ENCODE results near the gene TMEM139.

The TMEM139 gene

DNA sequence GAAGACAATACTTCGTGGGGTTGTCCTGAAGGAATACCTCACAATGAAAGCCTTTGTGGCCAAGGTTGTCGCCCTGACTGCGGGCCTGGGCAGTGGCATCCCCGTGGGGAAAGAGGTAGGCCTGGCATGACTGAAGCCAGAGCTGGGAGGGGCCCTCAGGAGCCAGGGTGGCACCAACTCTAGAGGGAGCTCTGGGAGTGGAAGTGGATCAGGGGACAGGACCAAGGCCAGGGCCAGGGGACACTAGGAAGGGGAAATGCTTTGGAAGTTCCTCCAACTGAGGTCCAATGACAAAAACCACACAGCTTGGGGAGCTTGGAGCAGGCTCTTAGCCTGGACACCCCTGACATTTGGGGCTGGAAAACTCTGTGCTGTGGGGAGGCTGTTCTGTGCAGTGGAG lies 37.0 kb downstream of the TMEM139 start:
- no peak for DNase-seq (ENCODE audit: low read depth in 1 of 2, low spot score in 1 of 2)

DNA sequence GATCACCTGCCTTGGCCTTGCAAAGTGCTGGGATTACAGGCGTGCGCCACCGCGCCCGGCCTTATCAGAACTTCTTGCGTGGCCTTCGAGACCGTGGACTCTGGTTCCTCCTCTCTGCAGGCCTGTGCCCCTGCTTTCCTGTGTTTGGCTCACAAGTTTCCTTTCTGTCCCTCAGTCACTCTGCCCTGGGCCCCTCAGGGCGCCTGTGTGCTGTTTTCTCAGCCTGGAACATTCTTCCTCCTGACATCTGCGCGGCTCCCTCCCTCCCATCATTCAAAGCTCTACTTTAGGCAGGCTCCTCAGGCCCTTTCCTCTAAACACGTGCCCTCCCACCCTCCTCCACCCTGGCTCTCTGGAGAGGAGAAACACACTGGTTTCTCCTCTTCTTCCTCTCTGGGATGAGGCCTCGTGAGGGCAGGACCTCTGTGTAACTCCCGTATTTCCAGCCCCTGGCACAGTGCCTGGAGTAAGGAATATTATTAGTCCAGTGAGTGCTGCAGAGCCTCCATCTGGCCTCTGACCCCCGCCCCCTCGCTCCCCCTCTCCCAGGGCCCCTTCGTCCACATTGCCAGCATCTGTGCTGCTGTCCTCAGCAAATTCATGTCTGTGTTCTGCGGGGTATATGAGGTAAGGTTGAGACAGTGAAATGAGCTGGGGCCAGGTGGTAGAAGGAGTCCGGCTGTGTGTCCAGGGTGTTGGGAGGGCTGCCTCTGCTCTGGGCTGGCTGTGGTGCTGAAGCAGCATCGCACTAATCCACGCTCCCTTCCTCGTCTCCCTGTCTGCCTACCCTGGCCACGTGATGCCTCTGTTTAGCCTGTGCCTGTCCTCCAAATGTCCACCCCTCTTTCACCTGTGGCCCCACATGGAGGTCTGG lies 38.2 kb downstream of the TMEM139 start:
- no peak for DNase-seq (ENCODE audit: low read depth in 1 of 2, low spot score in 1 of 2)

DNA sequence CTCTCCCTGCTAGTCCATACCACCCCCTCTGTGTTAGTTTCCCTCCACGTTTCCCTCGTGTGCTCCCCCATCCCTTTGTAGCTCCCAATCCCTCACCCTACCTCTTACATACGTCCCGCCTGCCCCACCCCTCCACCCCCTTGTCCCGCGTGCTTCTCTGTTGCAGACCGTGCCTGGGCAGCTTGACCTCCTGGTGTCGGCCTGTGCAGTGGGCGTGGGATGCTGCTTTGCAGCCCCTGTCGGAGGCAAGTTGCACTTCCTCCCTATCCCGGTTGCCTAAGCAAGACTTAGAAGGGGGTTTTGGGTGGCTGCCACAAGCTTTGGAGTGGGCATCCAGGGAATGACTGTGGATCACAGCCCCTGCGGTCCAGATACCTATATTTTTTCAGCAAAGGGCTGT lies 38.9 kb downstream of the TMEM139 start:
- DNase-seq (ENCODE audit: low read depth in 1 of 2, low spot score in 1 of 2) = no peak

DNA sequence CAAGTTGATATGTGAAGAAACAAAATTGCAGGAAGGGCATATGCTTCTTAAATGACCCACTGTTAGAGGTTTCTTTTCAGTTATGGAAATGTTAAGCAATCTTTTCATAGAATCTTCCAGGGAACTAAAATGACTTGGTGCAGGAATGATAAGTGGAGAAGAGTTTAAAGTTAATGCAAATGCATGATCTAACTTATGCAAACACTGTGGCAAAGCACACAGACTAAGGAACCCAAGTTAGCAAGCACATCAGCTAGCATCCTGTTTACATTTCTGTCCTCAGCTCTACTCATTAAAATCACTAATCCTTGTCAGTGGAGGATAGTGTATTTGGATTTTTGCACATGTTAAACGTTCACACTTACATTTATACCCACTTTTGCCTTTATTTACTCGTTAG lies 40.5 kb downstream of the TMEM139 start:
- DNase-seq (ENCODE audit: low read depth in 1 of 2, low spot score in 1 of 2) = no peak

DNA sequence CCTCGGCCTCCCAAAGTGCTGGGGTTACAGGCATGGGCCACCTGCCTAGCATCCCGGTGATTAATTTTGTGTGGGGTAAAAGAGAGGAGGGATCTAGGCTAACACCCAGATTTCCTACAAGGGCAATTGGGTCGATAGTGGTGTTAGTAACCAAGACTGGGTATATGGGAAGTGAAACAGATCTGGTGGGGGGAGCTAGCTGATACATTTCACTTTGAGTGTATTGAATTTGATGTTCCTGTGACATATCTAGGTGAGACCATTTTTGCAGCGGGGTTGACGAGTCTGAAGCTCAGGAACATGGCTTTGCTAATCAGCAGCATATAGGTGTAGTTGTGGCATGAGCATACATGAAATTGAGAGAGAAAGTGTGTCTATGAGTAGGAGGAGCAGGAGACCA lies 43.1 kb downstream of the TMEM139 start:
- DNase-seq (ENCODE audit: low read depth in 1 of 2, low spot score in 1 of 2) = no peak

DNA sequence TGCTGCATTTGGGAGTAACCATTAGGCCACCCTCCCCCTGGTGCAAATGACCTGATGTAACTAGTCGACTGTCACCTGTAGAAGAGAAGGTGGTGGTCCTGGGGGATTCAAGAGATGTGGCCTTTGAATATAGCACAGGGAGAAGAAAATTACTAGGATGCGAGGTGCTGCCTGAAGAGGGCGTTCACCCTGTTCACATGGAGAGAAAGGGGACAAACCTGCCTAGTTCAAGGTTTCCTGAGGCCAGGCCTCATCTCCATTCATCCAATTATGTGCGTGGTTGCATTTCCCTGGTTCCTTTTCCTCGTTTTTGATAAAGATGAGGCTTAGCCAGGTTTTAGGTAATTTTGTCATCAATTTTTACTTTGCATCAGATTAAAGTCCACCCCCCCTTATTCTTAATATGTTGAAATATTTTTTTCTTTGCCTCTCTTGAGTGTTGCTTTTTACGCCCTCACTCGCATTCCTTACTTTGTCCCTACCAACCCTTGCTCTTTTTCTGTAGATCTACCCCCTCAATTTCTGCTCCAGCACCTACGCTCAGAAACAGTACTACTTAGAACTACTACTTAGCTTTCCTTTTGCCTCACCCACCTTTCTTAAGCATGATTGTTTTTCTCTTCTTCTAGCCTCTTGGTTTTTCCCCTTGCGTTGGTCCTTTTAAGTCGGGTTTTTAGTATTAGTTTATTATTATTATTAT lies 44.9 kb downstream of the TMEM139 start:
- no peak for DNase-seq (ENCODE audit: low read depth in 1 of 2, low spot score in 1 of 2)

DNA sequence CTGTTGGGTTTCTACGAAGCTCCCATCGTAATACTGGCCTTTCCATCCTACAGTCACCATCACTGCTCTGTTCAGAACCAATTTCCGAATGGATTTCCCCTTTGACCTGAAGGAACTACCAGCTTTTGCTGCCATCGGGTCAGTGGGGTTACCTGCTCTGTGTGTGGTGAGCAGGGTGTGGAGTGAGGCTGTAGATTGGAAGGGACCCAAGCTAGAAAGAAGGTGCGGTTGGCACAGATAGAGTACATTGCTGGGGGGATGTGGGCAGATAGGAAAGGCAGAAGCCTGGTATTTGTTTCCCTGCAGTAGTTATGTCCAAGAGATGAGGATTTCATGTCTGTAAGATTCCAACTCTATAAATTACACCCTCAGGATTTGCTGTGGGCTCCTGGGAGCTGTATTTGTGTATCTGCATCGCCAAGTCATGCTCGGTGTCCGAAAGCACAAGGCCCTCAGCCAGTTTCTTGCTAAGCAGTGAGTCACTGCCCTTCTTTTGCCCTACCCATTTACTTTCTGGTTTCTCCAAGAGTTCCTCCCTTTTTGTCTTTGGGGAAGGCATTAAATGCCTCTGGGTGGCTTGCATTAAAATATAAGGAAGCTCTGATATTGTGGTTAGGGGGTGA lies 46.5 kb downstream of the TMEM139 start:
- DNase-seq (ENCODE audit: low read depth in 1 of 2, low spot score in 1 of 2) = no peak

DNA sequence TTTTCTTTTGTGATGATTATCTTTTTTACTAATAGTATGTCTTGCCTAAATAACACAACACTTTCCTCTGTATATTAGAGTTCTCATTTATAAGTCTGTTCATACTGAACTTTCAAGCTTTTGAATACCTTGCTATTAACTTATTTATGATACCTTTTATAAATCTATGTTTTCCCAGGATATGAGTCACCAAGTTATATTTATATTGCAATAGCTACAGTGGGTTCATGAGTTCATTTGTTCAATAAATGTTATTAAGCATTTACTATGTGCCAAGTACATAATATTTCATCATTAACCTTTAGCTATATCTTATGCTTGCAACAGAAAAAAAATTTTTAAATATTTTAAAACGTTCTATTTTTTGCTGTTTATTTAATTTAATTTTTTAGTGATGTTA lies 49.5 kb downstream of the TMEM139 start:
- DNase-seq (ENCODE audit: low read depth in 1 of 2, low spot score in 1 of 2) = no peak

DNA sequence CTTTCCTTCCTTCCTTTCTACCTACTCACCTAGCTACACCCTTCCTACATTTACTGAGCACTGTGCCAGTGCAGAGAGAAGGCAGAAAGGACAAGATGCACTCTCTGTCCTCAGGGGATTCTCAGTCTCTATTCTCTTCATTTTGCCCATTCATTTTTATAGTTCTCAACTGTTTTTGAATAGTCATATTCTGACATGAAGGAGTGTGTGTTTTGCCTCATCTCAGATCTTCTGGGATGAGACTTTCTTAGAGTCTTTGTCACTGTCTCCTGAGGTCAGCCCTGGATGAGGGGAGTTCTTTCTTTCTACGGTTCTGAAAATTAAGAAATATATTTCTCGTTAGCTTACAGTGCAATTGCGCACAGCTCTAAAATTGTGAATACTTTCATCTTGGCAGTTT lies 52.5 kb downstream of the TMEM139 start:
- no peak for DNase-seq (ENCODE audit: low read depth in 1 of 2, low spot score in 1 of 2)
